GM12891 (cell line): Measurements from ENCODE around the gene RHPN2.

Experiments used
- POLR2A ChIP-seq: IDR thresholded peaks from 2 replicates; pipeline ENCODE4 v1.6.1; 2011; ENCODE audit warnings: low read depth, low read length, control low read depth
- POLR2AphosphoS5 ChIP-seq: IDR thresholded peaks from 2 replicates; pipeline ENCODE4 v1.6.1; 2011; ENCODE audit warnings: low read depth, low read length, control low read depth
- SPI1 ChIP-seq: IDR thresholded peaks from 2 replicates; pipeline ENCODE4 v1.6.1; 2011; ENCODE audit warnings: low read depth, low read length, control low read depth
- TAF1 ChIP-seq: IDR thresholded peaks from 2 replicates; pipeline ENCODE4 v1.6.1; 2011; ENCODE audit warnings: low read depth, low read length, control low read depth

GRCh38 chr19:33032218-33032781 is 32.4 kb downstream of the RHPN2 start:
- TF ChIP-seq POLR2AphosphoS5 (no peak), SPI1 (no peak), TAF1 (no peak), POLR2A (no peak)
